ENCODE data around the gene CTAGE1.
"Not testable (repeated sequence)": the region's sequence is repeated elsewhere in the genome, so short reads cannot be mapped to it uniquely, and the experiment has no call there.

Gene CTAGE1

GRCh38 chr18:22450766-22451165 lies 33.1 kb upstream of the CTAGE1 start:
- H3K4me1 ChIP-seq; H3K27me3 ChIP-seq (ENCODE audit: low read depth); DNase-seq (ENCODE audit: low spot score in 2 of 2); H3K4me3 ChIP-seq; in situ Hi-C loops (cut with MboI; ENCODE audit: low sequenced_read_pairs); H3K36me3 ChIP-seq (replicated peaks); H3K9me3 ChIP-seq: not testable (repeated sequence)

- DNase-seq (ENCODE audit: low spot score in 2 of 2); in situ Hi-C loops (cut with MboI; ENCODE audit: low sequenced_read_pairs); H3K36me3 ChIP-seq (replicated peaks); H3K4me3 ChIP-seq; H3K4me1 ChIP-seq; H3K27me3 ChIP-seq (ENCODE audit: low read depth); H3K9me3 ChIP-seq: not testable (repeated sequence)
Observed at GRCh38 chr18:22450318-22450717, 32.6 kb upstream of the CTAGE1 start.

GRCh38 chr18:22449753-22450152 lies 32.0 kb upstream of the CTAGE1 start:
- H3K4me3 ChIP-seq; in situ Hi-C loops (cut with MboI; ENCODE audit: low sequenced_read_pairs); DNase-seq (ENCODE audit: low spot score in 2 of 2); H3K27me3 ChIP-seq (ENCODE audit: low read depth); H3K9me3 ChIP-seq; H3K36me3 ChIP-seq (replicated peaks); H3K4me1 ChIP-seq: not testable (repeated sequence)

GRCh38 chr18:22448238-22448637 lies 30.5 kb upstream of the CTAGE1 start:
- H3K4me1 ChIP-seq, result no peaks in the 10 kb centered on the region
- in situ Hi-C loops (cut with MboI; ENCODE audit: low sequenced_read_pairs), result no loop called here
- no peaks in the 10 kb centered on the region for H3K27me3 ChIP-seq (ENCODE audit: low read depth)
- no peak overlapping the region for H3K4me3 ChIP-seq
- no peaks in the 10 kb centered on the region for H3K9me3 ChIP-seq
- no peak for DNase-seq (ENCODE audit: low spot score in 2 of 2)
- H3K36me3 ChIP-seq (replicated peaks), result no peaks in the 10 kb centered on the region

- DNase-seq (ENCODE audit: low spot score in 2 of 2), result no peak
- no peaks in the 10 kb centered on the region for H3K9me3 ChIP-seq
- no peaks in the 10 kb centered on the region for H3K4me1 ChIP-seq
Observed at GRCh38 chr18:22447792-22448191, 30.1 kb upstream of the CTAGE1 start.

GRCh38 chr18:22446911-22447310 lies 29.2 kb upstream of the CTAGE1 start:
- no peaks in the 10 kb centered on the region for H3K27me3 ChIP-seq (ENCODE audit: low read depth)
- H3K36me3 ChIP-seq (replicated peaks), result no peaks in the 10 kb centered on the region
- H3K4me1 ChIP-seq, result no peaks in the 10 kb centered on the region
- no peak overlapping the region for H3K4me3 ChIP-seq
- in situ Hi-C loops (cut with MboI; ENCODE audit: low sequenced_read_pairs), result no loop called here
- no peak for DNase-seq (ENCODE audit: low spot score in 2 of 2)
- no peaks in the 10 kb centered on the region for H3K9me3 ChIP-seq

More at GRCh38 chr18:22447792-22448191, 30.1 kb upstream of the CTAGE1 start:
- Histone ChIP-seq H3K4me3 (no peak overlapping the region), H3K27me3 (ENCODE audit: low read depth) (no peaks in the 10 kb centered on the region), H3K36me3 (replicated peaks) (no peaks in the 10 kb centered on the region)
- in situ Hi-C loops (cut with MboI; ENCODE audit: low sequenced_read_pairs), result no loop called here

- in situ Hi-C loops (cut with MboI; ENCODE audit: low sequenced_read_pairs), result no loop called here
Observed at GRCh38 chr18:22446325-22446724, 28.6 kb upstream of the CTAGE1 start.

GRCh38 chr18:22441638-22442037 lies 23.9 kb upstream of the CTAGE1 start:
- Histone ChIP-seq H3K4me1 (no peaks in the 10 kb centered on the region), H3K36me3 (replicated peaks) (no peaks in the 10 kb centered on the region), H3K4me3 (no peak overlapping the region), H3K9me3 (no peaks in the 10 kb centered on the region), H3K27me3 (ENCODE audit: low read depth) (no peaks in the 10 kb centered on the region; the same call in 1 of the 2 replicates)
- DNase-seq (ENCODE audit: low spot score in 2 of 2), result no peak
- in situ Hi-C loops (cut with MboI; ENCODE audit: low sequenced_read_pairs), result no loop called here

More at GRCh38 chr18:22446325-22446724, 28.6 kb upstream of the CTAGE1 start:
- H3K9me3 ChIP-seq, result no peaks in the 10 kb centered on the region
- no peak overlapping the region for H3K4me3 ChIP-seq
- H3K27me3 ChIP-seq (ENCODE audit: low read depth), result no peaks in the 10 kb centered on the region
- DNase-seq (ENCODE audit: low spot score in 2 of 2), result no peak
- no peaks in the 10 kb centered on the region for H3K36me3 ChIP-seq (replicated peaks)
- H3K4me1 ChIP-seq, result no peaks in the 10 kb centered on the region

GRCh38 chr18:22439447-22439846 lies 21.7 kb upstream of the CTAGE1 start:
- Histone ChIP-seq H3K4me3 (no peak overlapping the region), H3K9me3 (no peaks in the 10 kb centered on the region), H3K4me1 (no peaks in the 10 kb centered on the region), H3K27me3 (ENCODE audit: low read depth) (peaks cover 3% of the 10 kb centered on the region; the same call in 1 of the 2 replicates), H3K36me3 (replicated peaks) (no peaks in the 10 kb centered on the region)
- no peak for DNase-seq (ENCODE audit: low spot score in 2 of 2)
- in situ Hi-C loops (cut with MboI; ENCODE audit: low sequenced_read_pairs), result no loop called here

GRCh38 chr18:22436136-22436535 lies 18.4 kb upstream of the CTAGE1 start:
- in situ Hi-C loops (cut with MboI; ENCODE audit: low sequenced_read_pairs), result no loop called here
- no peak for DNase-seq (ENCODE audit: low spot score in 2 of 2)

GRCh38 chr18:22434973-22435608 lies 17.4 kb upstream of the CTAGE1 start:
- Histone ChIP-seq H3K27me3 (ENCODE audit: low read depth) (peaks cover 3% of the 10 kb centered on the region; the same call in 1 of the 2 replicates), H3K4me1 (no peaks in the 10 kb centered on the region), H3K36me3 (replicated peaks) (no peaks in the 10 kb centered on the region), H3K9me3 (no peaks in the 10 kb centered on the region), H3K4me3 (no peak overlapping the region)
- in situ Hi-C loops (cut with MboI; ENCODE audit: low sequenced_read_pairs), result no loop called here
- DNase-seq (ENCODE audit: low spot score in 2 of 2), result no peak

More at GRCh38 chr18:22436136-22436535, 18.4 kb upstream of the CTAGE1 start:
- Histone ChIP-seq H3K36me3 (replicated peaks) (no peaks in the 10 kb centered on the region), H3K4me1 (no peaks in the 10 kb centered on the region), H3K9me3 (no peaks in the 10 kb centered on the region), H3K27me3 (ENCODE audit: low read depth) (peaks cover 3% of the 10 kb centered on the region; the same call in 1 of the 2 replicates), H3K4me3 (no peak overlapping the region)

GRCh38 chr18:22433956-22434355 lies 16.2 kb upstream of the CTAGE1 start:
- in situ Hi-C loops (cut with MboI; ENCODE audit: low sequenced_read_pairs), result no loop called here
- H3K4me3 ChIP-seq, result no peak overlapping the region
- no peaks in the 10 kb centered on the region for H3K4me1 ChIP-seq
- peak; percentile 15 to 17 for DNase-seq (ENCODE audit: low spot score in 2 of 2)
- H3K9me3 ChIP-seq, result no peaks in the 10 kb centered on the region
- H3K36me3 ChIP-seq (replicated peaks), result no peaks in the 10 kb centered on the region
- peaks cover 3% of the 10 kb centered on the region; the same call in 1 of the 2 replicates for H3K27me3 ChIP-seq (ENCODE audit: low read depth)

- Histone ChIP-seq H3K27me3 (ENCODE audit: low read depth) (peaks cover 3% of the 10 kb centered on the region; the same call in 1 of the 2 replicates), H3K4me1 (no peaks in the 10 kb centered on the region), H3K4me3 (no peak overlapping the region), H3K36me3 (replicated peaks) (no peaks in the 10 kb centered on the region), H3K9me3 (no peaks in the 10 kb centered on the region)
- DNase-seq (ENCODE audit: low spot score in 2 of 2), result no peak
- in situ Hi-C loops (cut with MboI; ENCODE audit: low sequenced_read_pairs), result no loop called here
Observed at GRCh38 chr18:22432657-22433137, 15.0 kb upstream of the CTAGE1 start.

- in situ Hi-C loops (cut with MboI; ENCODE audit: low sequenced_read_pairs), result no loop called here
- H3K27me3 ChIP-seq (ENCODE audit: low read depth), result no peaks in the 10 kb centered on the region
- no peak for DNase-seq (ENCODE audit: low spot score in 2 of 2)
- H3K4me1 ChIP-seq, result no peaks in the 10 kb centered on the region
- H3K9me3 ChIP-seq, result no peaks in the 10 kb centered on the region
- H3K4me3 ChIP-seq, result no peak overlapping the region
- H3K36me3 ChIP-seq (replicated peaks), result no peaks in the 10 kb centered on the region
Observed at GRCh38 chr18:22429564-22429963, 11.8 kb upstream of the CTAGE1 start.

GRCh38 chr18:22428672-22429071 lies 11.0 kb upstream of the CTAGE1 start:
- no peaks in the 10 kb centered on the region for H3K9me3 ChIP-seq

More at GRCh38 chr18:22428672-22429071, 11.0 kb upstream of the CTAGE1 start:
- Histone ChIP-seq H3K4me1 (no peaks in the 10 kb centered on the region), H3K4me3 (no peak overlapping the region), H3K36me3 (replicated peaks) (no peaks in the 10 kb centered on the region), H3K27me3 (ENCODE audit: low read depth) (no peaks in the 10 kb centered on the region)
- DNase-seq (ENCODE audit: low spot score in 2 of 2), result no peak
- in situ Hi-C loops (cut with MboI; ENCODE audit: low sequenced_read_pairs), result no loop called here
